Upper lobe of left lung (tissue), 6 donors: ENCODE data around the gene ANP32B. TPM values are rescaled to one million over a fixed set of nuclear protein-coding genes. Genes with fewer than 3 reads are reported as not detected.

Source experiments
- ATAC-seq, 2 donors: fragments of 200-7000 bp; cut with Tn5 transposase; one replicate each; pipeline ENCODE4 v1.9.1; 2022; ENCODE audit warnings: mild to moderate bottlenecking in 2 of 2, moderate library complexity in 2 of 2; ENCODE audit not compliant: low FRiP score in 2 of 2
- DNase-seq, 2 donors: peaks; one replicate each; pipeline ENCODE4 v3.0.0-alpha.2; 2019 to 2020
- H3K27ac ChIP-seq, 4 donors: fragments of 200-600 bp; sonication (generic); one replicate each; pipeline ENCODE4 v1.5.1; 2016 to 2019
- H3K27me3 ChIP-seq, 4 donors: fragments of 200-600 bp; sonication (generic); one replicate each; pipeline ENCODE4 v1.5.1; 2017 to 2019
- H3K36me3 ChIP-seq, 4 donors: fragments of 200-600 bp; sonication (generic); one replicate each; pipeline ENCODE4 v1.5.1; 2016 to 2019
- H3K4me1 ChIP-seq, 4 donors: fragments of 200-600 bp; sonication (generic); one replicate each; pipeline ENCODE4 v1.5.1; 2018 to 2019
- H3K4me3 ChIP-seq, 4 donors: fragments of 200-600 bp; sonication (generic); one replicate each; pipeline ENCODE4 v1.5.1; 2017 to 2019; ENCODE audit warnings: mild to moderate bottlenecking in 2 of 4, moderate library complexity in 1 of 4
- H3K9me3 ChIP-seq, 4 donors: fragments of 200-600 bp; sonication (generic); one replicate each; pipeline ENCODE4 v1.5.1; 2018 to 2019
- WGBS, 2 donors: methylation state at CpG; one replicate each; pipeline ENCODE4 v1.1.5; 2017 to 2018; 5-methylcytosine and 5-hydroxymethylcytosine counted together
- small RNA-seq, 4 donors: library from RNA; depleted of rRNA; stranded (forward); fragments of <200 nt; gene quantifications; one replicate each; pipeline ENCODE3, GENCODE V24; 2016
- total RNA-seq, 6 donors: library from RNA; depleted of rRNA in 4 of 6; stranded (reverse); fragments of >200 nt in 4 of 6; gene quantifications; one replicate each; pipeline versions ENCODE4 v1.1.0 to v1.2.1, GENCODE V29; 2016 to 2021
- TF ChIP-seq, protein P1 (sequence below), 6 experiments: fragments of 450-650 bp in 4 of 6; fragments of 200-600 bp in 2 of 6; sonication (generic) in 2 of 6; IDR thresholded peaks; one replicate each; pipeline ENCODE4 v1.5.1; 2016 to 2019; ENCODE audit warnings: antibody characterized with exemption in 6 of 6
- donor health status: DM: no; HTN: no; CAD: no; lungs with moderate emphysema.
- donor health status: DM: no; HTN: yes; CAD: no; lungs with severe emphysema.

The ANP32B gene
- total RNA-seq, 6 donors from 2014 or later: 34.1 to 116 (median 66.0) TPM

DNA sequence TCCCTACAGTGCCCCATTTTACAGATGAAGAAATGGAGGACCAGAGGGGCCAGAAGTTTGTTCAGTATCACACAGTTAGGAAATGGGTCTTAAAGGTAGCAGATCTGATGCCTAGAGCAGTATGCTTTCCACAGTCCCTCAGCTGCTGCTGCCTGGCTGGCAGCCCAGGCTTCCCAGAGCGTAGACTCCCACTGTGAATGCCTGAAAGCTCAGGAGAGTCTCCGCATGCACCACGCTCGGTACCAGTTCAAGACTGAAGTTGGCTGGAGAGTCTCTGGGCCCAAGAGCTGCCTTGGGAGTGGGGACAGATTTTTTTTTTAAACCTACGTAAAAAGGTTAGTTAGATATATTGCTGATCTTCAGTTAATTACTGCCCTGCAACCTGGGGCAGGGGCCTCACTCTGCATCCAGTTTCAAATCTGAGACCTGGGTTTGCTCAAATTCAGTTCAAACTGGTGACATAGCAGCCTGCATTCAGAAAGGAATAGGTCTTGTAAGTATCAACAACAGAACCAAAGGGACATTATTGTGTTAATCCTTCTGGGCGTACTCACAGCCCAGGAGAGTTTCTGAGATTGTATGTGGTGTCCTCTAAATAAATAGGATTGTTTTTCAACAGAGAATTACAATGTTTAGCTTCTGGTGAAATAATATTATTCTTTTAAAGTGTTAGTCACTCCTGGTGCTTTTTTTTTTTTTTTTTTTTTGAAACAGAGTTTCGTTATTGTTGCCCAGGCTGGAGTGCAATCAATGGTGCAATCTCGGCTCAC is 81.7 kb downstream of the ANP32B start:
- Histone ChIP-seq H3K9me3 (no peaks in the 10 kb centered on the region), H3K4me1 (peaks cover 1 to 3% (median 2%) of the 10 kb centered on the region in 4 donors), H3K27ac (no peak overlapping the region), H3K4me3 (no peak overlapping the region), H3K27me3 (no peaks in the 10 kb centered on the region), H3K36me3 (peaks cover 7 to 65% (median 31%) of the 10 kb centered on the region in 4 donors)
- ATAC-seq (no peak), DNase-seq (no peak)
- TF ChIP-seq, protein P1, sequence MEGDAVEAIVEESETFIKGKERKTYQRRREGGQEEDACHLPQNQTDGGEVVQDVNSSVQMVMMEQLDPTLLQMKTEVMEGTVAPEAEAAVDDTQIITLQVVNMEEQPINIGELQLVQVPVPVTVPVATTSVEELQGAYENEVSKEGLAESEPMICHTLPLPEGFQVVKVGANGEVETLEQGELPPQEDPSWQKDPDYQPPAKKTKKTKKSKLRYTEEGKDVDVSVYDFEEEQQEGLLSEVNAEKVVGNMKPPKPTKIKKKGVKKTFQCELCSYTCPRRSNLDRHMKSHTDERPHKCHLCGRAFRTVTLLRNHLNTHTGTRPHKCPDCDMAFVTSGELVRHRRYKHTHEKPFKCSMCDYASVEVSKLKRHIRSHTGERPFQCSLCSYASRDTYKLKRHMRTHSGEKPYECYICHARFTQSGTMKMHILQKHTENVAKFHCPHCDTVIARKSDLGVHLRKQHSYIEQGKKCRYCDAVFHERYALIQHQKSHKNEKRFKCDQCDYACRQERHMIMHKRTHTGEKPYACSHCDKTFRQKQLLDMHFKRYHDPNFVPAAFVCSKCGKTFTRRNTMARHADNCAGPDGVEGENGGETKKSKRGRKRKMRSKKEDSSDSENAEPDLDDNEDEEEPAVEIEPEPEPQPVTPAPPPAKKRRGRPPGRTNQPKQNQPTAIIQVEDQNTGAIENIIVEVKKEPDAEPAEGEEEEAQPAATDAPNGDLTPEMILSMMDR (IDR thresholded peaks at IDR 0.05): no peak
- 86 to 89% methylated on average over 8 of the region's 8 CpGs for WGBS, 2 donors

Small RNA genes lying within 50 kb of the gene (small RNA-seq; reads per million reads assigned to genes)
- 0 reads per million in 4 donors for gene RNU6-918P

Other genes with a start within 250 kb of the ANP32B start
- gene FOXE1, start 130.1 kb upstream of the ANP32B start, total RNA-seq: 1 to 10 TPM in 1 of 6 donors, not detected in 5; 1.8 TPM
- 10 to 100 TPM; 18.1 to 68.1 (median 37.7) TPM for gene TRMO, start 60.8 kb upstream of the ANP32B start, total RNA-seq
- gene HEMGN, start 45.2 kb upstream of the ANP32B start, total RNA-seq: 1 to 10 TPM in 2 of 6 donors, under 1 TPM in 4; 0.26 to 3.0 (median 0.51) TPM
- gene NANS, start 73.4 kb downstream of the ANP32B start, total RNA-seq: 10 to 100 TPM; 41.4 to 75.5 (median 60.7) TPM
- gene TRIM14, start 135.9 kb downstream of the ANP32B start, total RNA-seq: 10 to 100 TPM; 28.6 to 52.1 (median 46.2) TPM
- 10 to 100 TPM; 10.5 to 22.8 (median 17.9) TPM for gene CORO2A, start 209.3 kb downstream of the ANP32B start, total RNA-seq